ENCODE measurements around the gene RPA1.

DNA sequence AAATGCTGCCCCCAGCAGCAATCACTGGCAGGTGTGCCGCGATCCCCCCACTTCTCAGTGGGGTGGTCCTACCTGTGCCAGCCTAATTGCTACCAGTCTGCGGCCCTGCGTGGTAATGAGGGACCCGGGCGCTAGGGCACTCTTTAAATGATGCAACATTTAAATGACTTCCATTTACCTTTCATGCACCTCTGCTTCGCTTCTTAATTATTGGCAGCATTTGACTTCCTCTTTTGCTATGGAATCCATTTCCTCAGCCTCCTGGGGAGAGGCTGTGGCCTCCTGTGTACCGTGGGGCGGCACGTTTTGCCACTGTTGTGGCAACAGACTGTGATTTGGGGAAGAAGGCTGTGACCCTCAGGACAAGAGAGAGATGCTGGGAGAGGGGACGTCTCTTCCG is 86.1 kb downstream of the RPA1 start:
- TF ChIP-seq CTCF (IDR thresholded peaks at IDR 0.05) (no peak), POLR2A (IDR thresholded peaks at IDR 0.05) (no peak)
